Neuronal stem cell (in vitro differentiated cells): ENCODE data around the gene GDPD2.

Source experiments
- DNase-seq: peaks from one replicate; pipeline ENCODE4 v3.0.0-alpha.2; 2013; ENCODE audit warnings: low spot score
- H2AFZ ChIP-seq: one replicate; pipeline ENCODE4 v1.6.1; 2013; ENCODE audit warnings: mild to moderate bottlenecking, low read length, inconsistent platforms
- H2AK5ac ChIP-seq: 2 replicates; pipeline ENCODE4 v1.6.1; 2013; ENCODE audit warnings: low read depth, mild to moderate bottlenecking, inconsistent platforms, low read length, moderate library complexity, mixed read lengths
- H2BK120ac ChIP-seq: 2 replicates; pipeline ENCODE4 v1.6.1; 2013; ENCODE audit warnings: low read depth, mild to moderate bottlenecking, inconsistent platforms, low read length, moderate library complexity, mixed read lengths
- H2BK12ac ChIP-seq: one replicate; pipeline ENCODE4 v1.6.1; 2013; ENCODE audit warnings: low read length, inconsistent platforms
- H2BK15ac ChIP-seq: 2 replicates; pipeline ENCODE4 v1.6.1; 2013; ENCODE audit warnings: mild to moderate bottlenecking, low read length, inconsistent platforms, mixed read lengths
- H2BK5ac ChIP-seq: one replicate; pipeline ENCODE4 v1.6.1; 2013; ENCODE audit warnings: inconsistent platforms, mild to moderate bottlenecking, low read length, moderate library complexity
- H3K14ac ChIP-seq: one replicate; pipeline ENCODE4 v1.6.1; 2013; ENCODE audit warnings: low read length, inconsistent platforms
- H3K18ac ChIP-seq: 2 replicates; pipeline ENCODE4 v1.6.1; 2013; ENCODE audit warnings: low read length, inconsistent platforms
- H3K23ac ChIP-seq: 2 replicates; pipeline ENCODE4 v1.6.1; 2013; ENCODE audit warnings: low read depth, mild to moderate bottlenecking, mixed read lengths, low read length, inconsistent platforms; ENCODE audit not compliant: poor library complexity
- H3K27ac ChIP-seq: replicated peaks from 3 replicates; pipeline ENCODE4 v1.5.1; 2013; ENCODE audit warnings: low read length, inconsistent platforms
- H3K27me3 ChIP-seq, 3 experiments: 2 replicates each; pipeline ENCODE4 v1.6.1; 2013; ENCODE audit warnings: low read length in 3 of 3, mild to moderate bottlenecking in 2 of 3, inconsistent platforms in 1 of 3, low read depth in 1 of 3, mixed read lengths in 1 of 3, moderate library complexity in 1 of 3; ENCODE audit not compliant: control insufficient read depth in 3 of 3, insufficient read depth in 3 of 3
- H3K36me3 ChIP-seq, 2 donors: replicated peaks in 1 of 2; 2 replicates each; pipeline ENCODE4 v1.6.1; 2013; ENCODE audit warnings: low read length in 2 of 2; ENCODE audit not compliant: control insufficient read depth in 2 of 2, insufficient read depth in 2 of 2
- H3K4ac ChIP-seq: 2 replicates; pipeline ENCODE4 v1.6.1; 2013; ENCODE audit warnings: inconsistent platforms, mild to moderate bottlenecking, low read length, moderate library complexity
- H3K4me1 ChIP-seq, 2 donors: 1 replicate in 1 of 2; 2 replicates in 1 of 2; pipeline ENCODE4 v1.6.1; 2013; ENCODE audit warnings: low read length in 2 of 2, low read depth in 1 of 2; ENCODE audit not compliant: control insufficient read depth in 2 of 2, insufficient read depth in 1 of 2
- H3K4me2 ChIP-seq: one replicate; pipeline ENCODE4 v1.6.1; 2013; ENCODE audit warnings: mild to moderate bottlenecking, low read length, inconsistent platforms; ENCODE audit not compliant: insufficient read depth, poor library complexity, severe bottlenecking
- H3K4me3 ChIP-seq, 2 donors: 2 replicates each; pipeline ENCODE4 v1.5.1; 2013; ENCODE audit warnings: low read length in 2 of 2, mild to moderate bottlenecking in 2 of 2, inconsistent platforms in 1 of 2, moderate library complexity in 1 of 2
- H3K79me1 ChIP-seq: one replicate; pipeline ENCODE4 v1.6.1; 2013; ENCODE audit warnings: low read depth, mild to moderate bottlenecking, inconsistent platforms, low read length, moderate library complexity
- H3K9ac ChIP-seq: one replicate; pipeline ENCODE4 v1.6.1; 2013; ENCODE audit warnings: mild to moderate bottlenecking, low read depth, low read length, inconsistent platforms; ENCODE audit not compliant: poor library complexity
- H3K9me3 ChIP-seq, 2 donors: replicated peaks in 1 of 2; 2 replicates each; pipeline versions ENCODE3 to v1.6.1; 2013; ENCODE audit warnings: low read length in 2 of 2, mild to moderate bottlenecking in 2 of 2, inconsistent platforms in 1 of 2, low read depth in 1 of 2, mixed read lengths in 1 of 2, moderate library complexity in 1 of 2; ENCODE audit not compliant: control insufficient read depth in 2 of 2, insufficient read depth in 1 of 2
- H4K8ac ChIP-seq: one replicate; pipeline ENCODE4 v1.6.1; 2013; ENCODE audit warnings: low read depth, mild to moderate bottlenecking, inconsistent platforms, low read length, moderate library complexity
- H4K91ac ChIP-seq: one replicate; pipeline ENCODE4 v1.6.1; 2013; ENCODE audit warnings: low read length, low read depth, mild to moderate bottlenecking, inconsistent platforms; ENCODE audit not compliant: poor library complexity
- WGBS, 2 donors: extraction: QIAGEN DNeasy Blood & Tissue Kit; methylation state at CpG; one replicate each; pipeline ENCODE4 v1.1.7; 2013; ENCODE audit warnings: missing lambda C conversion rate in 2 of 2, mixed read lengths in 1 of 2; ENCODE audit not compliant: insufficient read length in 2 of 2, insufficient replicate concordance in 1 of 2; ENCODE audit errors: extremely low coverage in 2 of 2; 5-methylcytosine and 5-hydroxymethylcytosine counted together

GDPD2 gene

GRCh38 chrX:70452143-70452733 lies 29.1 kb downstream of the GDPD2 start:
- no peaks in the 10 kb centered on the region for H3K9me3 ChIP-seq
- peaks cover 2% of the 10 kb centered on the region for H3K79me1 ChIP-seq
- no peak overlapping the region for H2BK5ac ChIP-seq
- peaks cover 0 to 3% of the 10 kb centered on the region in 2 donors for H3K4me1 ChIP-seq
- no peak overlapping the region for H3K27ac ChIP-seq
- DNase-seq: no peak
- no peak overlapping the region for H3K14ac ChIP-seq
- no peak overlapping the region for H4K8ac ChIP-seq
- H2BK12ac ChIP-seq: no peak overlapping the region
- H4K91ac ChIP-seq: no peak overlapping the region
- H3K4me2 ChIP-seq: peak overlapping the region; percentile 49
- H3K27me3 ChIP-seq: peaks cover 0 to 8% (median 0%) of the 10 kb centered on the region in 3 experiments
- H2BK120ac ChIP-seq: no peak overlapping the region
- H3K4me3 ChIP-seq: peak overlapping the region; percentile 59 to 74
- WGBS, 2 donors: no CpG with 5 or more reads among the region's 39 CpGs
- H2BK15ac ChIP-seq: no peak overlapping the region
- peak overlapping the region; percentile 93 for H2AFZ ChIP-seq
- H3K9ac ChIP-seq: peak overlapping the region; percentile 44
- no peak overlapping the region for H2AK5ac ChIP-seq
- peaks cover 0 to 4% of the 10 kb centered on the region in 2 donors for H3K36me3 ChIP-seq
- H3K4ac ChIP-seq: no peak overlapping the region
- H3K23ac ChIP-seq: no peak overlapping the region
- peak overlapping the region; percentile 38 for H3K18ac ChIP-seq

GRCh38 chrX:70453024-70453618 lies 30.0 kb downstream of the GDPD2 start:
- H2AFZ ChIP-seq: no peak overlapping the region
- H4K8ac ChIP-seq: no peak overlapping the region
- H2BK120ac ChIP-seq: no peak overlapping the region
- no CpG with 5 or more reads among the region's 5 CpGs for WGBS, 2 donors
- no peak overlapping the region for H4K91ac ChIP-seq
- no peak overlapping the region for H2BK12ac ChIP-seq
- H2AK5ac ChIP-seq: no peak overlapping the region
- no peak overlapping the region for H3K23ac ChIP-seq
- H2BK15ac ChIP-seq: no peak overlapping the region
- no peaks in the 10 kb centered on the region for H3K9me3 ChIP-seq
- H3K4me2 ChIP-seq: no peak overlapping the region
- no peak overlapping the region for H2BK5ac ChIP-seq
- H3K18ac ChIP-seq: no peak overlapping the region
- no peak overlapping the region for H3K4ac ChIP-seq
- peaks cover 2% of the 10 kb centered on the region for H3K79me1 ChIP-seq
- peaks cover 0 to 6% of the 10 kb centered on the region in 2 donors for H3K36me3 ChIP-seq
- DNase-seq: no peak
- peak overlapping the region in 1 of 2 donors; percentile 59 for H3K4me3 ChIP-seq
- H3K14ac ChIP-seq: no peak overlapping the region
- H3K27me3 ChIP-seq: peaks cover 0 to 6% (median 0%) of the 10 kb centered on the region in 3 experiments
- H3K9ac ChIP-seq: no peak overlapping the region
- peaks cover 0 to 3% of the 10 kb centered on the region in 2 donors for H3K4me1 ChIP-seq
- no peak overlapping the region for H3K27ac ChIP-seq

GRCh38 chrX:70454441-70455365 lies 31.6 kb downstream of the GDPD2 start:
- peak overlapping the region; percentile 73 for H2AFZ ChIP-seq
- peak overlapping the region; percentile 65 for H4K8ac ChIP-seq
- H4K91ac ChIP-seq: peak overlapping the region; percentile 53
- no peaks in the 10 kb centered on the region for H3K9me3 ChIP-seq
- H2BK120ac ChIP-seq: no peak overlapping the region
- H3K4me2 ChIP-seq: peak overlapping the region; percentile 60
- DNase-seq: peak; percentile 87
- H2AK5ac ChIP-seq: peak overlapping the region; percentile 75
- peak overlapping the region; percentile 97 for H3K18ac ChIP-seq
- no peak overlapping the region for H2BK15ac ChIP-seq
- peaks cover 2% of the 10 kb centered on the region for H3K79me1 ChIP-seq
- no CpG with 5 or more reads among the region's 48 CpGs for WGBS, 2 donors
- peaks cover 0 to 3% of the 10 kb centered on the region in 2 donors for H3K4me1 ChIP-seq
- H3K27ac ChIP-seq: peak overlapping the region; percentile 75
- H3K14ac ChIP-seq: peak overlapping the region; percentile 71
- peak overlapping the region; percentile 74 to 97 for H3K4me3 ChIP-seq
- peak overlapping the region; percentile 93 for H3K4ac ChIP-seq
- peaks cover under 1 to 22% of the 10 kb centered on the region in 2 donors for H3K36me3 ChIP-seq
- H2BK12ac ChIP-seq: no peak overlapping the region
- H3K27me3 ChIP-seq: no peaks in the 10 kb centered on the region
- H3K9ac ChIP-seq: peak overlapping the region; percentile 91
- peak overlapping the region; percentile 94 for H2BK5ac ChIP-seq
- H3K23ac ChIP-seq: no peak overlapping the region
